OCI-LY1 (cell line): ENCODE data around the gene XPO5.
A peak's percentile ranks its signal among the peaks of the same experiment; 100 is the strongest.

Experiments used
- H2AFZ ChIP-seq: fragments of 200-600 bp; sonication (generic), shearing (Covaris generic); 2 replicates; pipeline ENCODE4 v1.6.0; 2014; ENCODE audit warnings: antibody characterized with exemption, mild to moderate bottlenecking, low read length
- H3F3A ChIP-seq: fragments of 200-600 bp; sonication (generic), shearing (Covaris generic); 2 replicates; pipeline ENCODE4 v1.6.0; 2014; ENCODE audit warnings: mild to moderate bottlenecking, antibody characterized with exemption, low read length, moderate library complexity; ENCODE audit not compliant: insufficient read depth
- H3K27ac ChIP-seq: fragments of 200-600 bp; sonication (generic); 2 replicates; pipeline ENCODE4 v1.5.1; 2014; ENCODE audit warnings: low read length, mixed run types, mild to moderate bottlenecking, low read depth; ENCODE audit not compliant: poor library complexity, severe bottlenecking
- H3K27me3 ChIP-seq: fragments of 200-600 bp; sonication (generic); 2 replicates; pipeline ENCODE4 v1.6.0; 2014; ENCODE audit warnings: antibody characterized with exemption, mild to moderate bottlenecking, low read length, moderate library complexity; ENCODE audit not compliant: insufficient read depth
- H3K36me3 ChIP-seq: fragments of 200-600 bp; sonication (generic); 2 replicates; pipeline ENCODE4 v1.6.1; 2014; ENCODE audit warnings: mild to moderate bottlenecking, antibody characterized with exemption, low read length, moderate library complexity, mixed read lengths; ENCODE audit not compliant: insufficient read depth
- H3K4me1 ChIP-seq: fragments of 200-600 bp; sonication (generic); 2 replicates; pipeline ENCODE4 v1.5.1; 2014; ENCODE audit warnings: mild to moderate bottlenecking, low read length, moderate library complexity; ENCODE audit not compliant: insufficient read depth, severe bottlenecking
- H3K4me2 ChIP-seq: fragments of 200-600 bp; sonication (generic), shearing (Covaris generic); 2 replicates; pipeline ENCODE4 v1.6.1; 2014; ENCODE audit warnings: low read length
- H3K4me3 ChIP-seq: fragments of 200-600 bp; sonication (generic); 2 replicates; pipeline ENCODE4 v1.5.1; 2014; ENCODE audit warnings: low read length, low read depth, mild to moderate bottlenecking, mixed read lengths; ENCODE audit not compliant: poor library complexity, severe bottlenecking
- H3K79me2 ChIP-seq: fragments of 200-600 bp; shearing (Covaris generic); 2 replicates; pipeline ENCODE4 v1.6.1; 2016; ENCODE audit warnings: mixed run types, low read length, mixed read lengths; ENCODE audit not compliant: insufficient read depth
- H3K9ac ChIP-seq: fragments of 200-600 bp; sonication (generic), shearing (Covaris generic); 2 replicates; pipeline ENCODE4 v1.6.1; 2014; ENCODE audit warnings: mild to moderate bottlenecking, low read length, mixed read lengths
- H3K9me2 ChIP-seq: fragments of 200-600 bp; sonication (generic), shearing (Covaris generic); 2 replicates; pipeline ENCODE4 v1.6.1; 2014; ENCODE audit warnings: low read depth, mild to moderate bottlenecking, low read length, mixed read lengths
- H3K9me3 ChIP-seq: fragments of 200-600 bp; shearing (Covaris generic); 2 replicates; pipeline ENCODE4 v1.6.1; 2014; ENCODE audit warnings: low read length, mixed read lengths
- H4K20me1 ChIP-seq: fragments of 200-600 bp; sonication (generic), shearing (Covaris generic); 2 replicates; pipeline ENCODE4 v1.6.0; 2016; ENCODE audit warnings: mild to moderate bottlenecking, low read length; ENCODE audit not compliant: insufficient read depth
- EZH2 ChIP-seq: fragments of 200-600 bp; sonication (generic), shearing (Covaris generic); IDR thresholded peaks from 2 replicates; pipeline ENCODE4 v1.8.0; 2017; ENCODE audit warnings: borderline replicate concordance, mixed run types, mild to moderate bottlenecking, antibody characterized with exemption, low read length, moderate library complexity, mixed read lengths
- TF ChIP-seq, protein P1 (sequence below): fragments of 200-600 bp; sonication (generic), shearing (Covaris generic); IDR thresholded peaks from 2 replicates; pipeline ENCODE4 v1.5.1; 2017; ENCODE audit warnings: mild to moderate bottlenecking, antibody characterized with exemption, low read length, moderate library complexity, mixed read lengths

The XPO5 gene

GRCh38 chr6:43575772-43576551 is at the start of gene XPO5, which contains the start of gene POLH:
TSS of gene XPO5 (minus strand) at chr6:43576038. CDS start at chr6:43575864, 174 bp downstream.
TSS of gene POLH (plus strand) at chr6:43576185. CDS start at chr6:43582320, 6,135 bp downstream.
- no peaks in the 10 kb centered on the region for H3K9me3 ChIP-seq
- H2AFZ ChIP-seq, result no peak within 1 kb of the TSS
- H3K4me3 ChIP-seq, result peak within 1 kb of the TSS; percentile 77
- H3K9me2 ChIP-seq, result no peaks in the 10 kb centered on the region
- peak within 1 kb of the TSS; percentile 80 for H3K27ac ChIP-seq
- H3K9ac ChIP-seq, result peak within 1 kb of the TSS; percentile 87
- no peaks in the 10 kb centered on the region for H3F3A ChIP-seq
- H3K4me1 ChIP-seq, result peaks cover 29% of the 10 kb centered on the region
- no peaks in the 10 kb centered on the region for H4K20me1 ChIP-seq
- H3K4me2 ChIP-seq, result peak within 1 kb of the TSS; percentile 99
- peaks cover 35% of the 10 kb centered on the region for H3K36me3 ChIP-seq
- H3K27me3 ChIP-seq, result no peaks in the 10 kb centered on the region
- H3K79me2 ChIP-seq, result peaks cover 45% of the 10 kb centered on the region
- TF ChIP-seq, protein P1, sequence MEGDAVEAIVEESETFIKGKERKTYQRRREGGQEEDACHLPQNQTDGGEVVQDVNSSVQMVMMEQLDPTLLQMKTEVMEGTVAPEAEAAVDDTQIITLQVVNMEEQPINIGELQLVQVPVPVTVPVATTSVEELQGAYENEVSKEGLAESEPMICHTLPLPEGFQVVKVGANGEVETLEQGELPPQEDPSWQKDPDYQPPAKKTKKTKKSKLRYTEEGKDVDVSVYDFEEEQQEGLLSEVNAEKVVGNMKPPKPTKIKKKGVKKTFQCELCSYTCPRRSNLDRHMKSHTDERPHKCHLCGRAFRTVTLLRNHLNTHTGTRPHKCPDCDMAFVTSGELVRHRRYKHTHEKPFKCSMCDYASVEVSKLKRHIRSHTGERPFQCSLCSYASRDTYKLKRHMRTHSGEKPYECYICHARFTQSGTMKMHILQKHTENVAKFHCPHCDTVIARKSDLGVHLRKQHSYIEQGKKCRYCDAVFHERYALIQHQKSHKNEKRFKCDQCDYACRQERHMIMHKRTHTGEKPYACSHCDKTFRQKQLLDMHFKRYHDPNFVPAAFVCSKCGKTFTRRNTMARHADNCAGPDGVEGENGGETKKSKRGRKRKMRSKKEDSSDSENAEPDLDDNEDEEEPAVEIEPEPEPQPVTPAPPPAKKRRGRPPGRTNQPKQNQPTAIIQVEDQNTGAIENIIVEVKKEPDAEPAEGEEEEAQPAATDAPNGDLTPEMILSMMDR, result no peak; the same call in 1 of the 2 replicates
- no peak for TF ChIP-seq EZH2

GRCh38 chr6:43625393-43625992 is 49.7 kb upstream of the XPO5 start:
- Histone ChIP-seq H3K9me3 (no peaks in the 10 kb centered on the region), H3K79me2 (no peaks in the 10 kb centered on the region), H3K4me1 (peaks cover 24% of the 10 kb centered on the region), H3K4me3 (no peak overlapping the region), H3K27ac (no peak overlapping the region), H2AFZ (no peak overlapping the region), H3F3A (no peaks in the 10 kb centered on the region), H4K20me1 (no peaks in the 10 kb centered on the region), H3K27me3 (no peaks in the 10 kb centered on the region), H3K9ac (no peak overlapping the region), H3K4me2 (no peak overlapping the region), H3K9me2 (no peaks in the 10 kb centered on the region), H3K36me3 (peaks cover 64% of the 10 kb centered on the region)
- TF ChIP-seq EZH2, result no peak
- TF ChIP-seq, protein P1, result no peak

DNA sequence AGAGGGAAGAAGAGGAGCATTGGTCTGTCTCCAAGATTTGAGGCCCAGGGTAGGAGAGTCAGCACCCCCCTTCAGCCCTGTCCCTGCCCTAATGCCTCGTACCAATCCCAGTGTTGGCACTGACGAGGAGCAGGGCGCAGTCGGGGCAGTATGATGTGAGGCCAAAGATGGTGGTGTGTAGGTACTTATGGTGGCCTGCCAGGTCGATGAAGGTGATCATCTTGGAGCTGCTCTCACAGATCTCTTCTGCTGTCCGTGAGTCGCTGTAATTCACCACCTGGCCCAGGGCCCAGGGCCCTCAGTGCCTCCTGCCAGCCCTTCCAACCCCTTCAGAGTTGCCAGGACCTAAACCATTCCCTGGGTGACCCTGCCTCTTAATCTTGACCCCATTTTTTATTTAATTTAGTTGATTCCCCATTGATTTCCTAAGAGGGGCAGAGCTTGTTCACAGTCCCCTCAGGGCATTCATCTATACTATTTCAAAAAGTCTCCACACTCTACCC is 49.0 kb upstream of the XPO5 start:
- Histone ChIP-seq H4K20me1 (no peaks in the 10 kb centered on the region), H3K79me2 (no peaks in the 10 kb centered on the region), H3K27ac (no peak overlapping the region)

More for the DNA sequence above, 49.0 kb upstream of the XPO5 start:
- TF ChIP-seq, protein P1, result no peak
- TF ChIP-seq EZH2, result no peak
- H3K27me3 ChIP-seq, result no peaks in the 10 kb centered on the region
- no peaks in the 10 kb centered on the region for H3K9me2 ChIP-seq
- H3K9me3 ChIP-seq, result no peaks in the 10 kb centered on the region
- no peak overlapping the region for H2AFZ ChIP-seq
- peaks cover 68% of the 10 kb centered on the region for H3K36me3 ChIP-seq
- H3K4me3 ChIP-seq, result no peak overlapping the region
- no peak overlapping the region for H3K4me2 ChIP-seq
- no peak overlapping the region for H3K9ac ChIP-seq
- no peaks in the 10 kb centered on the region for H3F3A ChIP-seq
- peaks cover 18% of the 10 kb centered on the region for H3K4me1 ChIP-seq
